WTC11 (cell line): ENCODE measurements around the gene POLA1. TPM values are rescaled to one million over a fixed set of nuclear protein-coding genes. Genes with fewer than 3 reads are reported as not detected.
A peak's percentile ranks its signal among the peaks of the same experiment; 100 is the strongest.

Source experiments
- ATAC-seq: fragments of 200-7000 bp; cut with Tn5 transposase; 2 replicates; pipeline ENCODE4 v1.10.0; 2021; ENCODE audit warnings: mild to moderate bottlenecking, moderate library complexity
- CTCF ChIA-PET: fragments of 300-600 bp; sonication (Branson Sonifier 250); formaldehyde crosslinking; loops from one replicate; lab custom pipeline; 2021; ENCODE audit warnings: antibody characterized with exemption; lab: Charles Lee
- POLR2A ChIA-PET: fragments of 350-600 bp; sonication (Branson Sonifier 250); formaldehyde crosslinking; loops from one replicate; lab custom pipeline; 2021; ENCODE audit warnings: antibody characterized with exemption; lab: Charles Lee
- DNase-seq: peaks from one replicate; pipeline ENCODE4 v3.0.0; 2021; ENCODE audit warnings: low spot score
- H3K27ac Mint-ChIP-seq: 2 replicates; pipeline ENCODE4 v1.8.0; 2021; ENCODE audit warnings: mixed read lengths
- H3K27me3 Mint-ChIP-seq: 2 replicates; pipeline ENCODE4 v1.8.0; 2021; ENCODE audit warnings: low read depth, mild to moderate bottlenecking, moderate library complexity, mixed read lengths
- H3K36me3 Mint-ChIP-seq: 2 replicates; pipeline ENCODE4 v1.8.0; 2021; ENCODE audit warnings: mixed read lengths
- H3K4me1 Mint-ChIP-seq: 2 replicates; pipeline ENCODE4 v1.8.0; 2022; ENCODE audit warnings: mixed read lengths
- H3K4me3 Mint-ChIP-seq: 2 replicates; pipeline ENCODE4 v1.8.0; 2021; ENCODE audit warnings: mild to moderate bottlenecking, moderate library complexity, mixed read lengths
- H3K9me3 Mint-ChIP-seq: 2 replicates; pipeline ENCODE4 v1.8.0; 2021; ENCODE audit warnings: mixed read lengths
- ATF1 ChIP-seq: sonication (generic); formaldehyde crosslinking; IDR thresholded peaks from 2 replicates; pipeline ENCODE4 v1.8.1; 2023; ENCODE audit warnings: mild to moderate bottlenecking, moderate library complexity, missing genetic modification reagents
- ETV6 ChIP-seq: sonication (generic); formaldehyde crosslinking; IDR thresholded peaks from 2 replicates; pipeline ENCODE4 v1.8.1; 2022; ENCODE audit warnings: mild to moderate bottlenecking, missing genetic modification reagents
- FOXJ3 ChIP-seq: sonication (generic); formaldehyde crosslinking; IDR thresholded peaks from 2 replicates; pipeline ENCODE4 v1.9.0; 2021; ENCODE audit warnings: missing genetic modification reagents, mild to moderate bottlenecking, borderline replicate concordance
- JAZF1 ChIP-seq: fragments of 250-450 bp; sonication (Bioruptor Pico); IDR thresholded peaks from 2 replicates; pipeline ENCODE4 v1.9.0; 2021; ENCODE audit warnings: moderate library complexity, mild to moderate bottlenecking, inconsistent platforms
- JUN ChIP-seq: sonication (generic); formaldehyde crosslinking; IDR thresholded peaks from 2 replicates; pipeline ENCODE4 v1.8.0; 2023; ENCODE audit warnings: mild to moderate bottlenecking, missing genetic modification reagents
- NFE2L1 ChIP-seq: sonication (generic); formaldehyde crosslinking; IDR thresholded peaks from 2 replicates; pipeline ENCODE4 v1.8.1; 2023; ENCODE audit warnings: missing genetic modification reagents
- NFYB ChIP-seq: sonication (generic); formaldehyde crosslinking; conservative IDR thresholded peaks from 2 replicates; pipeline ENCODE4 v1.8.0; 2022; ENCODE audit warnings: low read depth, missing genetic modification reagents
- RELA ChIP-seq: sonication (generic); formaldehyde crosslinking; IDR thresholded peaks from 2 replicates; pipeline ENCODE4 v1.8.1; 2022; ENCODE audit warnings: missing genetic modification reagents, mild to moderate bottlenecking, borderline replicate concordance
- ZNF138 ChIP-seq: sonication (generic); formaldehyde crosslinking; conservative IDR thresholded peaks from 2 replicates; pipeline ENCODE4 v1.8.1; 2022; ENCODE audit warnings: mild to moderate bottlenecking, moderate library complexity, missing genetic modification reagents
- ZNF219 ChIP-seq: sonication (generic); formaldehyde crosslinking; IDR thresholded peaks from 2 replicates; pipeline ENCODE4 v1.8.0; 2023; ENCODE audit warnings: missing genetic modification reagents, mild to moderate bottlenecking, borderline replicate concordance
- ZNF281 ChIP-seq: sonication (generic); formaldehyde crosslinking; IDR thresholded peaks from 2 replicates; pipeline ENCODE4 v1.8.0; 2023; ENCODE audit warnings: mild to moderate bottlenecking, missing genetic modification reagents
- ZNF532 ChIP-seq: fragments of 250-450 bp; sonication (Bioruptor Pico); IDR thresholded peaks from 2 replicates; pipeline ENCODE4 v1.9.0; 2021; ENCODE audit warnings: mild to moderate bottlenecking, borderline replicate concordance
- ZNF671 ChIP-seq: fragments of 250-450 bp; sonication (Bioruptor Pico); IDR thresholded peaks from 2 replicates; pipeline ENCODE4 v1.8.0; 2021; ENCODE audit warnings: mild to moderate bottlenecking
- total RNA-seq: library from RNA; stranded (reverse); gene quantifications from 3 replicates; pipeline ENCODE4 v1.2.3, GENCODE V29; 2021
- TF ChIP-seq, protein P1 (sequence below): sonication (generic); formaldehyde crosslinking; IDR thresholded peaks from 2 replicates; pipeline ENCODE4 v1.8.1; 2023; ENCODE audit warnings: mild to moderate bottlenecking, missing genetic modification reagents, moderate library complexity
- TF ChIP-seq, protein P2 (sequence below): sonication (generic); formaldehyde crosslinking; IDR thresholded peaks from 2 replicates; pipeline ENCODE4 v1.8.1; 2022; ENCODE audit warnings: low read depth, missing genetic modification reagents, borderline replicate concordance

Gene POLA1
- total RNA-seq, 1 experiment from 2014 or later: 29.9 TPM

GRCh38 chrX:24673424-24673823, 20.3 kb upstream of the POLA1 start:
- ChIA-PET POLR2A (no interaction called here), CTCF (interaction anchor here (0.7 to 1.1 kb wide), 2 partner anchors 18 to 386 kb away, joined by 3 read pairs; no protein-coding TSS in a partner anchor)
- no peak overlapping the region for H3K27ac Mint-ChIP-seq
- peak; percentile 74 for ATAC-seq
- no peak overlapping the region for H3K4me3 Mint-ChIP-seq
- H3K36me3 Mint-ChIP-seq: no peaks in the 10 kb centered on the region
- TF ChIP-seq ZNF532 (CRISPR knock-in tag) (no peak), ZNF281 (no peak), ZNF219 (CRISPR knock-in tag) (no peak), RELA (CRISPR knock-in tag) (no peak), JAZF1 (CRISPR knock-in tag) (no peak), JUN (CRISPR knock-in tag) (no peak), ATF1 (CRISPR knock-in tag) (no peak), FOXJ3 (CRISPR knock-in tag) (no peak), NFYB (CRISPR knock-in tag) (no peak), ZNF138 (CRISPR knock-in tag) (no peak), NFE2L1 (CRISPR knock-in tag) (no peak), ZNF671 (CRISPR knock-in tag) (no peak)
- TF ChIP-seq, protein P1, sequence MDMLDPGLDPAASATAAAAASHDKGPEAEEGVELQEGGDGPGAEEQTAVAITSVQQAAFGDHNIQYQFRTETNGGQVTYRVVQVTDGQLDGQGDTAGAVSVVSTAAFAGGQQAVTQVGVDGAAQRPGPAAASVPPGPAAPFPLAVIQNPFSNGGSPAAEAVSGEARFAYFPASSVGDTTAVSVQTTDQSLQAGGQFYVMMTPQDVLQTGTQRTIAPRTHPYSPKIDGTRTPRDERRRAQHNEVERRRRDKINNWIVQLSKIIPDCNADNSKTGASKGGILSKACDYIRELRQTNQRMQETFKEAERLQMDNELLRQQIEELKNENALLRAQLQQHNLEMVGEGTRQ: no peak
- TF ChIP-seq, protein P2, sequence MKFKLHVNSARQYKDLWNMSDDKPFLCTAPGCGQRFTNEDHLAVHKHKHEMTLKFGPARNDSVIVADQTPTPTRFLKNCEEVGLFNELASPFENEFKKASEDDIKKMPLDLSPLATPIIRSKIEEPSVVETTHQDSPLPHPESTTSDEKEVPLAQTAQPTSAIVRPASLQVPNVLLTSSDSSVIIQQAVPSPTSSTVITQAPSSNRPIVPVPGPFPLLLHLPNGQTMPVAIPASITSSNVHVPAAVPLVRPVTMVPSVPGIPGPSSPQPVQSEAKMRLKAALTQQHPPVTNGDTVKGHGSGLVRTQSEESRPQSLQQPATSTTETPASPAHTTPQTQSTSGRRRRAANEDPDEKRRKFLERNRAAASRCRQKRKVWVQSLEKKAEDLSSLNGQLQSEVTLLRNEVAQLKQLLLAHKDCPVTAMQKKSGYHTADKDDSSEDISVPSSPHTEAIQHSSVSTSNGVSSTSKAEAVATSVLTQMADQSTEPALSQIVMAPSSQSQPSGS (CRISPR knock-in tag): no peak
- no peaks in the 10 kb centered on the region for H3K27me3 Mint-ChIP-seq
- H3K9me3 Mint-ChIP-seq: no peaks in the 10 kb centered on the region
- peaks cover 18% of the 10 kb centered on the region for H3K4me1 Mint-ChIP-seq
- no peak for DNase-seq

DNA sequence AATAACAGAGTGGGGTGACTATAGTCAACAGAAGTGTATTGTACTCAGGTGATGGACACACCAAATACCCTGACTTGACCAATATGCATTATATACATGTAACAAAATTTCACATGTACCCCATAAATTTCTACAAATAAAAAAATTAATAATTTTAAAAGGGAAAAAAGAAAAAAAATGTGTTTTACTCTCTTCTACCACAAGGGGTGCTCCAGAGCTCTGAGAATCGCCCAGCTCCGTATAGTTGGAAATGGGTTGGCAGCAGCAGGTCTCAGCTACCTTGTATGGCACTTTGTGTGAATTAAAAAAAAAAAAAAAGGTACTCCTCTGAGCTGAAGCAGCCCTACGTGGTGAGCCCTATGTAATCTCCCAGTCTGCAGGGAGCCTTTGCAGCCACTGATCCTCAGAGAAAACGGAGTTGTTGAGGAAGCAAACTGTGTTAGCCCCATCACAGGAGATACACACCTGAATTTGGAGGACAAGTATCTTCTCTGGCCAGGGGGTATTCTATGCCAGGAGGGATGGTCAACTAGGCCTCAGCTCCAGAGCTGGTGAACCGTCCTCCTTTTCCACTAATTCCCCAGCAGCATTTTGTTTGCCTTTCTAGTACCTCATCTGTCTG, 17.2 kb upstream of the POLA1 start:
- H3K27me3 Mint-ChIP-seq: no peaks in the 10 kb centered on the region
- ChIA-PET CTCF (interaction anchor here (0.6 to 1.3 kb wide), 7 partner anchors 9 to 307 kb away, joined by 3 to 9 read pairs (median 4); no protein-coding TSS in a partner anchor), POLR2A (no interaction called here)
- DNase-seq (no peak), ATAC-seq (peak; percentile 83)
- no peak overlapping the region for H3K4me3 Mint-ChIP-seq
- H3K27ac Mint-ChIP-seq: no peak overlapping the region
- no peaks in the 10 kb centered on the region for H3K36me3 Mint-ChIP-seq
- TF ChIP-seq ETV6 (CRISPR knock-in tag) (no peak), NFE2L1 (CRISPR knock-in tag) (no peak)
- TF ChIP-seq, all 79 proteins: peak for 0
- Mint-ChIP-seq H3K4me1 (peaks cover 18% of the 10 kb centered on the region), H3K9me3 (no peaks in the 10 kb centered on the region)
